A673 (cell line): ENCODE data around the gene ENTPD8. TPM values are rescaled to one million over a fixed set of nuclear protein-coding genes. Genes with fewer than 3 reads are reported as not detected.
"Not testable (repeated sequence)": the region's sequence is repeated elsewhere in the genome, so short reads cannot be mapped to it uniquely, and the experiment has no call there.

Experiments
- BruUV-seq: library from RNA; stranded (reverse); fragments of 400-500 nt; replicated peaks from 2 replicates; lab custom pipeline; 2021; lab: Mats Ljungman, UMichigan
- CTCF ChIA-PET: fragments of 300-600 bp; sonication (Branson Sonifier 250); formaldehyde crosslinking; loops from one replicate; lab custom pipeline; 2022; ENCODE audit warnings: antibody characterized with exemption; lab: Charles Lee
- POLR2A ChIA-PET: fragments of 300-600 bp; sonication (Branson Sonifier 250); formaldehyde crosslinking; loops from one replicate; lab custom pipeline; 2022; ENCODE audit warnings: antibody characterized with exemption; ENCODE audit not compliant: low non-redundant PET; lab: Charles Lee
- DNase-seq: peaks from one replicate; pipeline ENCODE4 v3.0.0-alpha.2; 2015; ENCODE audit warnings: low spot score
- H3K27ac ChIP-seq: fragments of 200-600 bp; sonication (generic); 2 replicates; pipeline ENCODE4 v1.5.1; 2016; ENCODE audit warnings: mixed run types, low read depth, mild to moderate bottlenecking, mixed read lengths, antibody characterized with exemption, low read length; ENCODE audit not compliant: poor library complexity, severe bottlenecking
- H3K27me3 ChIP-seq: fragments of 200-600 bp; sonication (generic); replicated peaks from 2 replicates; pipeline ENCODE4 v1.6.1; 2017; ENCODE audit warnings: mixed run types, low read depth, mild to moderate bottlenecking, mixed read lengths, antibody characterized with exemption, low read length; ENCODE audit not compliant: insufficient read depth, poor library complexity
- H3K36me3 ChIP-seq: fragments of 200-600 bp; sonication (generic); 2 replicates; pipeline ENCODE4 v1.6.1; 2016; ENCODE audit warnings: mixed run types, mild to moderate bottlenecking, mixed read lengths, antibody characterized with exemption, low read length; ENCODE audit not compliant: insufficient read depth, poor library complexity, severe bottlenecking
- H3K4me1 ChIP-seq: fragments of 200-600 bp; sonication (generic); 2 replicates; pipeline ENCODE4 v1.6.1; 2017; ENCODE audit warnings: mixed run types, mild to moderate bottlenecking, mixed read lengths, antibody characterized with exemption, low read length; ENCODE audit not compliant: insufficient read depth, poor library complexity, severe bottlenecking
- H3K4me3 ChIP-seq: fragments of 200-600 bp; sonication (generic); 2 replicates; pipeline ENCODE4 v1.5.1; 2016; ENCODE audit warnings: low read depth, mixed run types, mild to moderate bottlenecking, mixed read lengths, low read length; ENCODE audit not compliant: poor library complexity, severe bottlenecking
- H3K9me3 ChIP-seq: fragments of 200-600 bp; sonication (generic); 2 replicates; pipeline ENCODE4 v1.6.1; 2016; ENCODE audit warnings: mixed run types, low read depth, mild to moderate bottlenecking, mixed read lengths, antibody characterized with exemption, low read length; ENCODE audit not compliant: poor library complexity, severe bottlenecking
- CTCF ChIP-seq: fragments of 300-800, 200-600 bp; sonication (generic); conservative IDR thresholded peaks from 2 replicates; pipeline ENCODE4 v1.5.1; 2017; ENCODE audit warnings: low read depth, mild to moderate bottlenecking, antibody characterized with exemption, low read length, moderate library complexity, mixed read lengths
- EZH2 ChIP-seq: fragments of 200-600 bp; sonication (generic); IDR thresholded peaks from 2 replicates; pipeline ENCODE4 v1.6.1; 2017; ENCODE audit warnings: borderline replicate concordance, low read depth, mild to moderate bottlenecking, mixed read lengths, antibody characterized with exemption, low read length; ENCODE audit not compliant: poor library complexity, severe bottlenecking
- intact Hi-C: fragments of 100-400 bp; cut with micrococcal nuclease; formaldehyde crosslinking; loops from one replicate; pipeline ENCODE4 v1.10.0; 2022; ENCODE audit not compliant: unreplicated experiment
- microRNA-seq: library from miRNA; unstranded; fragments of <30 nt; microRNA quantifications from one replicate; pipeline ENCODE4 v1.2.0, GENCODE V29; 2021
- total RNA-seq: library from RNA; stranded (reverse); gene quantifications from 2 replicates; pipeline ENCODE4 v1.2.3, GENCODE V29; 2021

Gene ENTPD8
- total RNA-seq, 1 experiment from 2014 or later, result not detected

DNA sequence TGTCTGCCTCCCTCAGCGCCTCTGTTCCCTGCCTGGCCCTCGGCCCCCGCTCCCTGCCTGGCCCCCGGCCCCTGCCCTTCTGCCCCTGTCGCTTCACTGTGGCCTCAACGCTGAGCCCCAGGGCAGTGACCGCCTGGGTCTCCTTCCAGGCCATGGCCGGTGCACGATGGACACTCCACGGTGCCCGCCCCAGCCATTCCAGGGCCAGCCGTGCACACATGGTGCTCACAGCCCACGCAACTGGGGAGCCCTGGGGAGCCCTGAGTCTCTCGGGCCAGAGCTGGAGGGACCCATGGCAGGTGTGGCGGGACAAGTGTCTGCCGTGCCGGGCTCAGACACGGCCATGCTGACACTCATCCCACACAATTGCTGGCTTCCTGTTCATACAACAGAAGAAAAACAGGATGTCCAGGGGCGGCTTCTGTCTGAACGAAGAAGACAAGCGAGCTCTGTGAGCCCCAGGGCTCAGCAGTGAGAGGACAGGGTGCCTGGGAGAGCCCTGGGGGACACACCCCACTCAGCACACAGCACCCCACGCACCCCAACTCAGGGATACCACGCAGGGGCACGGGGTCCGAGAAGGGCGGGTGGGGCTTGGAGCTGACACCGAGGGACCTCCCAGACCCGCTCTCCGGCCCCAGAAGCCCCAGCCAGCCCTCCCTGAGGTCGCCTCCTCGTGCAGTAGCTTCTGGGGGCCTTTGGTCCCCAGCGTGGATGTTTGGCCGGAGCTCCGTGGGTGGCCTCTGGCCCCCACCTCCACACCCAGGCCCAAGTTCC lies 53.9 kb downstream of the ENTPD8 start:
- intact Hi-C loops, result no loop called here
- Histone ChIP-seq H3K4me3 (no peak overlapping the region), H3K27ac (no peak overlapping the region), H3K27me3 (no peaks in the 10 kb centered on the region), H3K9me3 (no peaks in the 10 kb centered on the region), H3K36me3 (no peaks in the 10 kb centered on the region), H3K4me1 (no peaks in the 10 kb centered on the region)
- CTCF ChIA-PET, result no interaction called here
- POLR2A ChIA-PET, result no interaction called here
- BruUV-seq, result no TSS peak
- no peak for DNase-seq
- TF ChIP-seq CTCF, result no peak
- no peak for TF ChIP-seq EZH2

GRCh38 chr9:137386507-137387113 lies 54.5 kb downstream of the ENTPD8 start:
- H3K27me3 ChIP-seq, POLR2A ChIA-PET, intact Hi-C loops, H3K27ac ChIP-seq, DNase-seq, H3K4me3 ChIP-seq, CTCF ChIA-PET, H3K4me1 ChIP-seq, H3K36me3 ChIP-seq, H3K9me3 ChIP-seq, BruUV-seq: not testable (repeated sequence)

GRCh38 chr9:137385061-137385655 lies 56.0 kb downstream of the ENTPD8 start:
- ChIA-PET POLR2A (no interaction called here), CTCF (no interaction called here)
- Histone ChIP-seq H3K36me3 (no peaks in the 10 kb centered on the region), H3K4me1 (no peaks in the 10 kb centered on the region), H3K27me3 (no peaks in the 10 kb centered on the region), H3K4me3 (no peak overlapping the region), H3K9me3 (no peaks in the 10 kb centered on the region), H3K27ac (no peak overlapping the region)
- no TSS peak for BruUV-seq
- DNase-seq, result no peak
- no peak for TF ChIP-seq CTCF
- no peak for TF ChIP-seq EZH2
- intact Hi-C loops, result no loop called here

Small RNAs within 50 kb of the gene (microRNA-seq; reads per million reads assigned to microRNA genes)
- 7.3 reads per million, percentile 23 among the genes with 10 or more reads in this experiment for gene MIR7114

Other genes starting within 250 kb of the ENTPD8 start
- 23.0 and 25.7 TPM in 2 replicates for gene TPRN, start 240.6 kb downstream of the ENTPD8 start, total RNA-seq
- 37.5 and 41.8 TPM in 2 replicates for gene TMEM203, start 235.7 kb downstream of the ENTPD8 start, total RNA-seq
- gene NDOR1, start 235.7 kb downstream of the ENTPD8 start, total RNA-seq, result 40.2 and 41.5 TPM in 2 replicates
- 13.7 and 20.2 TPM in 2 replicates for gene RNF208, start 219.1 kb downstream of the ENTPD8 start, total RNA-seq
- 0.37 TPM in 1 of 2 replicates, not detected in the other for gene CYSRT1, start 216.2 kb downstream of the ENTPD8 start, total RNA-seq
- 0.17 TPM in 1 of 2 replicates, not detected in the other for gene RNF224, start 213.9 kb downstream of the ENTPD8 start, total RNA-seq
- not detected in 2 replicates for gene SLC34A3, start 210.5 kb downstream of the ENTPD8 start, total RNA-seq
- 645 and 714 TPM in 2 replicates for gene TUBB4B, start 200.1 kb downstream of the ENTPD8 start, total RNA-seq
- 0.35 TPM in 1 of 2 replicates, not detected in the other for gene STPG3, start 190.1 kb downstream of the ENTPD8 start, total RNA-seq
- gene NELFB, start 186.0 kb downstream of the ENTPD8 start, total RNA-seq, result 72.6 and 78.1 TPM in 2 replicates
- 0.82 and 1.4 TPM in 2 replicates for gene TOR4A, start 163.6 kb downstream of the ENTPD8 start, total RNA-seq
- 7.4 and 8.9 TPM in 2 replicates for gene NRARP, start 139.1 kb downstream of the ENTPD8 start, total RNA-seq
- gene EXD3, start 18.2 kb downstream of the ENTPD8 start, total RNA-seq, result 6.3 and 9.4 TPM in 2 replicates
- gene NOXA1, start 18.0 kb downstream of the ENTPD8 start, total RNA-seq, result 0.28 and 0.79 TPM in 2 replicates
- gene NSMF, start 18.0 kb upstream of the ENTPD8 start, total RNA-seq, result 52.7 and 54.9 TPM in 2 replicates
- gene PNPLA7, start 109.0 kb upstream of the ENTPD8 start, total RNA-seq, result 0.90 and 1.8 TPM in 2 replicates
- 66.6 and 67.4 TPM in 2 replicates for gene MRPL41, start 110.5 kb upstream of the ENTPD8 start, total RNA-seq
- gene DPH7, start 137.6 kb upstream of the ENTPD8 start, total RNA-seq, result 56.5 and 56.9 TPM in 2 replicates
- 68.0 and 75.3 TPM in 2 replicates for gene ZMYND19, start 149.2 kb upstream of the ENTPD8 start, total RNA-seq
- gene ARRDC1, start 164.3 kb upstream of the ENTPD8 start, total RNA-seq, result 13.3 and 18.3 TPM in 2 replicates
- 115 and 124 TPM in 2 replicates for gene EHMT1, start 177.6 kb upstream of the ENTPD8 start, total RNA-seq